H1 (cell line): ENCODE results near the gene TMEM229B. TPM values are rescaled to one million over a fixed set of nuclear protein-coding genes. Genes with fewer than 3 reads are reported as not detected.

Experiments
- CTCF ChIA-PET: fragments of 300-600 bp; sonication (Branson Sonifier 250); formaldehyde crosslinking; loops from one replicate; lab custom pipeline; 2021; ENCODE audit not compliant: partially characterized antibody; lab: Charles Lee
- POLR2A ChIA-PET: fragments of 300-600 bp; sonication (Branson Sonifier 250); formaldehyde crosslinking; loops from one replicate; lab custom pipeline; 2021; ENCODE audit warnings: inconsistent platforms; ENCODE audit not compliant: partially characterized antibody; lab: Charles Lee
- DNase-seq, 2 experiments: peaks; one replicate each; pipeline versions ENCODE4 v3.0.0 to v3.0.0-alpha.2; 2010 to 2022; ENCODE audit warnings: low spot score in 2 of 2, low read depth in 1 of 2, mixed read lengths in 1 of 2
- FAIRE-seq: peaks from 2 replicates; lab custom pipeline; 2011; peaks lifted over from hg19 to GRCh38; lab: Jason Lieb, UNC
- H2AFZ ChIP-seq: 2 replicates; pipeline ENCODE4 v1.8.1; 2012; ENCODE audit warnings: low read length, inconsistent platforms
- H2AK5ac ChIP-seq: 2 replicates; pipeline ENCODE4 v1.6.1; 2013; ENCODE audit warnings: low read depth, low read length
- H2BK120ac ChIP-seq: replicated peaks from 2 replicates; pipeline ENCODE3; 2013; ENCODE audit warnings: low read depth, low read length, inconsistent platforms
- H2BK12ac ChIP-seq: 2 replicates; pipeline ENCODE4 v1.6.1; 2013; ENCODE audit warnings: low read depth, low read length
- H2BK15ac ChIP-seq: 2 replicates; pipeline ENCODE4 v1.6.1; 2013; ENCODE audit warnings: low read length
- H2BK20ac ChIP-seq: 2 replicates; pipeline ENCODE4 v1.6.1; 2013; ENCODE audit warnings: low read length
- H2BK5ac ChIP-seq: 2 replicates; pipeline ENCODE4 v1.6.1; 2013; ENCODE audit warnings: low read depth, low read length
- H3K14ac ChIP-seq: 2 replicates; pipeline ENCODE4 v1.6.1; 2013; ENCODE audit warnings: inconsistent platforms; ENCODE audit not compliant: insufficient read length
- H3K18ac ChIP-seq: 2 replicates; pipeline ENCODE4 v1.6.1; 2013; ENCODE audit warnings: low read length; ENCODE audit errors: extremely low read depth
- H3K23ac ChIP-seq: 2 replicates; pipeline ENCODE4 v1.6.1; 2013; ENCODE audit warnings: inconsistent platforms; ENCODE audit not compliant: insufficient read length
- H3K23me2 ChIP-seq: 2 replicates; pipeline ENCODE4 v1.6.1; 2013; ENCODE audit warnings: low read depth, low read length
- H3K27ac ChIP-seq: 2 replicates; pipeline ENCODE4 v1.6.1; 2011; ENCODE audit warnings: low read depth, low read length, inconsistent platforms
- H3K27me3 ChIP-seq, 4 experiments: replicated peaks in 1 of 4; 1 replicate in 1 of 4; 2 replicates in 3 of 4; pipeline versions ENCODE4 v1.6.1 to v1.8.1; 2011 to 2013; ENCODE audit warnings: low read length in 3 of 4, mild to moderate bottlenecking in 3 of 4, inconsistent platforms in 2 of 4, mixed read lengths in 2 of 4, moderate library complexity in 1 of 4; ENCODE audit not compliant: control insufficient read depth in 3 of 4, insufficient read depth in 3 of 4; ENCODE audit errors: extremely low read depth in 1 of 4
- H3K36me3 ChIP-seq, 4 experiments: 2 replicates each; pipeline versions ENCODE4 v1.6.1 to v1.8.1; 2011 to 2013; ENCODE audit warnings: mild to moderate bottlenecking in 4 of 4, low read length in 3 of 4, moderate library complexity in 2 of 4, control low read depth in 1 of 4, inconsistent platforms in 1 of 4; ENCODE audit not compliant: insufficient read depth in 4 of 4, control insufficient read depth in 2 of 4
- H3K4ac ChIP-seq: replicated peaks from 2 replicates; pipeline ENCODE3; 2013; ENCODE audit warnings: low read length, low read depth, mixed read lengths, inconsistent platforms; ENCODE audit not compliant: insufficient read length
- H3K4me1 ChIP-seq, 4 experiments: replicated peaks in 1 of 4; 1 replicate in 1 of 4; 2 replicates in 3 of 4; pipeline versions ENCODE4 v1.6.1 to v1.8.1; 2011 to 2013; ENCODE audit warnings: low read length in 3 of 4, inconsistent platforms in 2 of 4, mixed read lengths in 1 of 4; ENCODE audit not compliant: insufficient read depth in 4 of 4, control insufficient read depth in 3 of 4
- H3K4me2 ChIP-seq, 2 experiments: 2 replicates each; pipeline versions ENCODE4 v1.6.1 to v1.8.1; 2011 to 2013; ENCODE audit warnings: low read depth in 2 of 2, low read length in 2 of 2, control low read depth in 1 of 2, inconsistent platforms in 1 of 2, mild to moderate bottlenecking in 1 of 2; ENCODE audit not compliant: insufficient read depth in 1 of 2
- H3K4me3 ChIP-seq, 4 experiments: fragments of 200-600, 300-600 bp in 1 of 4; sonication (generic), shearing (Covaris generic), sonication (Bioruptor Twin) in 1 of 4; 2 replicates each; pipeline versions ENCODE4 v1.5.1 to v1.8.1; 2011 to 2016; ENCODE audit warnings: low read length in 4 of 4, low read depth in 3 of 4, control low read depth in 2 of 4, inconsistent platforms in 2 of 4, mild to moderate bottlenecking in 2 of 4, mixed read lengths in 1 of 4, moderate library complexity in 1 of 4; ENCODE audit not compliant: insufficient read depth in 2 of 4; ENCODE audit errors: extremely low read depth in 1 of 4
- H3K56ac ChIP-seq: replicated peaks from 2 replicates; pipeline ENCODE3; 2013; ENCODE audit warnings: low read depth, mild to moderate bottlenecking, mixed read lengths, low read length, inconsistent platforms; ENCODE audit not compliant: insufficient read length
- H3K79me1 ChIP-seq: 2 replicates; pipeline ENCODE4 v1.6.1; 2013; ENCODE audit warnings: low read depth, low read length, control low read depth
- H3K79me2 ChIP-seq, 2 experiments: 2 replicates each; pipeline versions ENCODE4 v1.6.1 to v1.8.1; 2012 to 2013; ENCODE audit warnings: low read length in 2 of 2, mild to moderate bottlenecking in 2 of 2, inconsistent platforms in 1 of 2; ENCODE audit not compliant: insufficient read depth in 2 of 2, control insufficient read depth in 1 of 2
- H3K9ac ChIP-seq, 4 experiments: replicated peaks in 1 of 4; 1 replicate in 1 of 4; 2 replicates in 3 of 4; pipeline versions ENCODE4 v1.6.1 to v1.8.1; 2011 to 2013; ENCODE audit warnings: low read depth in 3 of 4, low read length in 3 of 4, control low read depth in 2 of 4, mild to moderate bottlenecking in 2 of 4, moderate library complexity in 2 of 4, inconsistent platforms in 1 of 4; ENCODE audit errors: extremely low read depth in 1 of 4
- H3K9me3 ChIP-seq, 2 experiments: 2 replicates each; pipeline versions ENCODE4 v1.6.1 to v1.8.1; 2012 to 2013; ENCODE audit warnings: mild to moderate bottlenecking in 2 of 2, moderate library complexity in 2 of 2, control low read depth in 1 of 2, inconsistent platforms in 1 of 2, low read depth in 1 of 2, low read length in 1 of 2, mixed read lengths in 1 of 2; ENCODE audit not compliant: insufficient read depth in 2 of 2
- H4K20me1 ChIP-seq, 2 experiments: replicated peaks in 1 of 2; 2 replicates each; pipeline versions ENCODE3 to v1.8.1; 2011 to 2013; ENCODE audit warnings: inconsistent platforms in 2 of 2, low read length in 2 of 2, mild to moderate bottlenecking in 1 of 2; ENCODE audit not compliant: insufficient read depth in 2 of 2, control insufficient read depth in 1 of 2
- H4K5ac ChIP-seq: 2 replicates; pipeline ENCODE4 v1.6.1; 2013; ENCODE audit warnings: low read length, low read depth, mixed read lengths, inconsistent platforms; ENCODE audit not compliant: insufficient read length
- H4K8ac ChIP-seq: 2 replicates; pipeline ENCODE4 v1.8.0; 2013; ENCODE audit warnings: mild to moderate bottlenecking, moderate library complexity, low read length, inconsistent platforms; ENCODE audit not compliant: insufficient read depth; ENCODE audit errors: extremely low read depth
- H4K91ac ChIP-seq: replicated peaks from 2 replicates; pipeline ENCODE3; 2013; ENCODE audit warnings: low read length, mixed read lengths, inconsistent platforms; ENCODE audit not compliant: insufficient read length
- CREB1 ChIP-seq: IDR thresholded peaks from 2 replicates; pipeline ENCODE4 v1.6.1; 2012; ENCODE audit warnings: inconsistent platforms
- KDM1A ChIP-seq: fragments of 200-600, 300-600 bp; sonication (generic); IDR thresholded peaks from 2 replicates; pipeline ENCODE4 v1.7.1; 2016; ENCODE audit warnings: mild to moderate bottlenecking, low read length, borderline replicate concordance
- PHF8 ChIP-seq: fragments of 200-600 bp; sonication (generic); conservative IDR thresholded peaks from 2 replicates; pipeline ENCODE4 v1.7.1; 2012; ENCODE audit warnings: low read depth, mild to moderate bottlenecking, inconsistent platforms, low read length, moderate library complexity
- RAD21 ChIP-seq, 2 experiments: IDR thresholded peaks in 1 of 2; conservative IDR thresholded peaks in 1 of 2; 2 replicates each; pipeline ENCODE4 v1.6.1; 2011; ENCODE audit warnings: low read depth in 2 of 2, low read length in 2 of 2, improper control_type of control experiment in 1 of 2, inconsistent platforms in 1 of 2, mild to moderate bottlenecking in 1 of 2, moderate library complexity in 1 of 2
- WGBS, 2 experiments: shearing (Covaris generic) in 1 of 2; methylation state at CpG; one replicate each; pipeline versions ENCODE4 v1.1.6 to v1.1.7; 2013 to 2015; ENCODE audit warnings: low lambda C conversion rate in 2 of 2, mixed read lengths in 2 of 2, inconsistent platforms in 1 of 2, low coverage in 1 of 2, missing lambda C conversion rate in 1 of 2; ENCODE audit not compliant: insufficient replicate concordance in 2 of 2, insufficient coverage in 1 of 2, insufficient read length in 1 of 2; ENCODE audit errors: extremely low coverage in 1 of 2, missing lambda C conversion rate in 1 of 2; 5-methylcytosine and 5-hydroxymethylcytosine counted together
- polyA plus RNA-seq, 7 experiments: library from polyadenylated mRNA; depleted of rRNA in 3 of 7; stranded (reverse) in 5 of 7; unstranded in 2 of 7; fragments of >200 nt in 5 of 7; fragments of 200-250 nt in 2 of 7; gene quantifications; 1 replicate in 5 of 7; 2 replicates in 1 of 7; 4 replicates in 1 of 7; pipeline versions ENCODE4 v1.2.1 to v1.2.3, GENCODE V29; 2011 to 2013; ENCODE audit warnings: missing spikeins in 2 of 7, mixed read lengths in 2 of 7
- total RNA-seq: library from RNA; stranded (reverse); fragmentation: NEBNext Ultra II Directional; extraction: Animal tissue kit (Norgen Biotek cat#: 25700); gene quantifications from 2 replicates; pipeline ENCODE4 v1.2.1, GENCODE V29; 2021
- TF ChIP-seq, protein P1 (sequence below): IDR thresholded peaks from 2 replicates; pipeline ENCODE4 v1.6.1; 2012; ENCODE audit warnings: low read length, inconsistent platforms
- TF ChIP-seq, protein P2 (sequence below), 3 experiments: IDR thresholded peaks; 1 replicate in 2 of 3; 2 replicates in 1 of 3; pipeline versions ENCODE4 v1.5.1 to v1.6.1; 2011; ENCODE audit warnings: low read length in 3 of 3, mild to moderate bottlenecking in 3 of 3, inconsistent platforms in 2 of 3, low read depth in 1 of 3, moderate library complexity in 1 of 3; ENCODE audit not compliant: insufficient read depth in 1 of 3; ENCODE audit errors: control extremely low read depth in 1 of 3

The TMEM229B gene
- total and polyA plus RNA-seq, 2 of the 8 experiments (the other 6 are each of a cell fraction or from before 2014, with no cell fraction given): 0.73 to 0.85 TPM

DNA sequence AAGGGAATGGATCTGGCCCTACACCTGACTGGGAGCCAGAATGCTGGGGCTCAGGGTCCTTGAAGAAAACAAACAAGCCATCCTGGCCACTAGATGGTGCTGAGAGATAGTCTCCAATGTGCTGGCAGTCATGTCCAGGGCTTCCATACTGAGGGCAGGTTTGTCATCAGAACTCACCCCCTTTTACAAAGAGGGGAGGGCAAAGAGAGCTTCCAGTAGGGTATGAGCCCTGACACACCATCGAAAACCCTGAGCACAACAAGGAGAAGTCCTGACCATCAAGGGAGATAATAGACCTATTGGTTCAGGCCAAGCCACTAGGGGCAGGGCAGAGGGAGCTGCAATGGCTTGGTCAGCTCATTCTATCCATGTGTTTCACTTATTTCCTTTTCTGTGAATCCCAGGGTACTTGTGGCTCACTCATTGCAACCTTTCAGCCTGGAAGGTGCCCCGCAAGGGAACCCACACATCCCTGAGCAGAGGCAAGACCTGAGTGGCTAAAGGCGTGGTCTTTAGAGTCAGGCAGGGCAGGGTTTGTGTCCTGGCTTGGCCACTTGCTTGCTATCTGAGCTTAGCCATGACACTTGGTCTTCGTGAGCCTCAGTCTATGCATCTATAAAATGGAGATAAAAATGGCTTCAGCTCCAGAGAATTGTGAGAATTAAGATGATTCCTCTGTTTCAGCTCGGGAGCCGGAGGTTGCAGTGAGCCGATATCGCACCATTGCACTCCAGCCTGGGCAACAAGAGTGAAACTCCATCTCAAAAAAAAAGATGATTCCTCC, 38.3 kb upstream of the TMEM229B start:
- Histone ChIP-seq H4K20me1 (no peaks in the 10 kb centered on the region), H2BK20ac (no peak overlapping the region), H3K79me1 (no peaks in the 10 kb centered on the region), H3K27me3 (no peaks in the 10 kb centered on the region), H2BK120ac (no peak overlapping the region), H4K91ac (no peak overlapping the region), H3K36me3 (no peaks in the 10 kb centered on the region), H3K23me2 (no peaks in the 10 kb centered on the region), H3K79me2 (no peaks in the 10 kb centered on the region), H3K14ac (no peak overlapping the region), H4K5ac (no peak overlapping the region), H2BK15ac (peak overlapping the region; percentile 5; the same call in 1 of the 2 replicates), H3K27ac (no peak overlapping the region), H2AFZ (peak overlapping the region; percentile 92), H3K4me1 (no peaks in the 10 kb centered on the region; a peak in 1 of 7 replicates), H2AK5ac (no peak overlapping the region), H3K56ac (no peak overlapping the region), H3K18ac (0 out of 2 replicates have a peak overlapping the region, but pooled peaks have one; percentile 11), H2BK12ac (no peak overlapping the region; the same call in 1 of the 2 replicates), H3K9ac (peak overlapping the region in 1 of 4 experiments; percentile 24; a peak in 2 of 7 replicates), H3K4me2 (no peak overlapping the region), H4K8ac (no peak overlapping the region), H3K4me3 (no peak overlapping the region), H3K9me3 (no peaks in the 10 kb centered on the region), H2BK5ac (no peak overlapping the region; the same call in 1 of the 2 replicates), H3K23ac (no peak overlapping the region), H3K4ac (no peak overlapping the region)
- 77% methylated on average over 8 of the region's 8 CpGs; no CpG with 5 or more reads in 1 of the 2 experiments for WGBS, 2 experiments
- CTCF ChIA-PET: interaction anchor here (0.6 to 43.6 kb wide), 54 partner anchors 11 to 1271 kb away, joined by 3 to 924 read pairs (median 6); partner anchors contain the start of genes ARG2, PIGH and RDH11
- POLR2A ChIA-PET: interaction anchor here (1.1 to 1.4 kb wide), 4 partner anchors 12 to 110 kb away, joined by 3 to 8 read pairs (median 4); no protein-coding TSS in a partner anchor
- peak in 1 of 2 experiments; percentile 66 for DNase-seq
- FAIRE-seq: peak; percentile 97
- TF ChIP-seq RAD21 (IDR thresholded peaks at IDR 0.05 in 1 of 2, conservative IDR thresholded peaks at IDR 0.05 in 1 of 2; ENCODE audit: low read depth in 2 of 2, low read length in 2 of 2) (peak; percentile 87 to 89), PHF8 (no peak), KDM1A (peak; percentile 83), CREB1 (peak; percentile 55)
- TF ChIP-seq, protein P1, sequence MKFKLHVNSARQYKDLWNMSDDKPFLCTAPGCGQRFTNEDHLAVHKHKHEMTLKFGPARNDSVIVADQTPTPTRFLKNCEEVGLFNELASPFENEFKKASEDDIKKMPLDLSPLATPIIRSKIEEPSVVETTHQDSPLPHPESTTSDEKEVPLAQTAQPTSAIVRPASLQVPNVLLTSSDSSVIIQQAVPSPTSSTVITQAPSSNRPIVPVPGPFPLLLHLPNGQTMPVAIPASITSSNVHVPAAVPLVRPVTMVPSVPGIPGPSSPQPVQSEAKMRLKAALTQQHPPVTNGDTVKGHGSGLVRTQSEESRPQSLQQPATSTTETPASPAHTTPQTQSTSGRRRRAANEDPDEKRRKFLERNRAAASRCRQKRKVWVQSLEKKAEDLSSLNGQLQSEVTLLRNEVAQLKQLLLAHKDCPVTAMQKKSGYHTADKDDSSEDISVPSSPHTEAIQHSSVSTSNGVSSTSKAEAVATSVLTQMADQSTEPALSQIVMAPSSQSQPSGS: no peak
- TF ChIP-seq, protein P2, sequence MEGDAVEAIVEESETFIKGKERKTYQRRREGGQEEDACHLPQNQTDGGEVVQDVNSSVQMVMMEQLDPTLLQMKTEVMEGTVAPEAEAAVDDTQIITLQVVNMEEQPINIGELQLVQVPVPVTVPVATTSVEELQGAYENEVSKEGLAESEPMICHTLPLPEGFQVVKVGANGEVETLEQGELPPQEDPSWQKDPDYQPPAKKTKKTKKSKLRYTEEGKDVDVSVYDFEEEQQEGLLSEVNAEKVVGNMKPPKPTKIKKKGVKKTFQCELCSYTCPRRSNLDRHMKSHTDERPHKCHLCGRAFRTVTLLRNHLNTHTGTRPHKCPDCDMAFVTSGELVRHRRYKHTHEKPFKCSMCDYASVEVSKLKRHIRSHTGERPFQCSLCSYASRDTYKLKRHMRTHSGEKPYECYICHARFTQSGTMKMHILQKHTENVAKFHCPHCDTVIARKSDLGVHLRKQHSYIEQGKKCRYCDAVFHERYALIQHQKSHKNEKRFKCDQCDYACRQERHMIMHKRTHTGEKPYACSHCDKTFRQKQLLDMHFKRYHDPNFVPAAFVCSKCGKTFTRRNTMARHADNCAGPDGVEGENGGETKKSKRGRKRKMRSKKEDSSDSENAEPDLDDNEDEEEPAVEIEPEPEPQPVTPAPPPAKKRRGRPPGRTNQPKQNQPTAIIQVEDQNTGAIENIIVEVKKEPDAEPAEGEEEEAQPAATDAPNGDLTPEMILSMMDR (IDR thresholded peaks at IDR 0.05; ENCODE audit: control extremely low read depth in 1 of 3, insufficient read depth in 1 of 3, low read depth in 1 of 3, low read length in 3 of 3): peak; percentile 58 to 82 (median 80)
